HL-60 (cell line): Measurements from ENCODE around the gene SLC7A7.

Experiments
- DNase-seq, 2 experiments: peaks; one replicate each; pipeline ENCODE4 v3.0.0-alpha.2; 2010 to 2020; ENCODE audit warnings: low read depth in 1 of 2, low spot score in 1 of 2
- H3K27ac ChIP-seq: fragments of 250-450 bp; sonication (Bioruptor Pico); replicated peaks from 2 replicates; pipeline ENCODE4 v1.5.1; 2020; ENCODE audit warnings: mild to moderate bottlenecking, moderate library complexity
- H3K27me3 ChIP-seq: fragments of 250-450 bp; sonication (Bioruptor Pico); 2 replicates; pipeline ENCODE4 v1.5.1; 2021; ENCODE audit warnings: mild to moderate bottlenecking, moderate library complexity; ENCODE audit not compliant: insufficient read depth, poor library complexity, severe bottlenecking
- H3K4me3 ChIP-seq: replicated peaks from 2 replicates; pipeline ENCODE4 v1.5.1; 2011; ENCODE audit warnings: mild to moderate bottlenecking, control low read depth, low read length; ENCODE audit not compliant: insufficient read depth
- CTCF ChIP-seq: IDR thresholded peaks from one replicate; pipeline ENCODE4 v1.5.1; 2011; ENCODE audit warnings: low read length, control low read depth, inconsistent platforms; ENCODE audit not compliant: insufficient read depth
- GABPA ChIP-seq: IDR thresholded peaks from 2 replicates; pipeline ENCODE4 v1.6.1; 2012; ENCODE audit warnings: low read depth
- POLR2AphosphoS5 ChIP-seq: IDR thresholded peaks from 2 replicates; pipeline ENCODE4 v1.6.1; 2012; ENCODE audit warnings: low read depth
- REST ChIP-seq: IDR thresholded peaks from 2 replicates; pipeline ENCODE4 v1.6.1; 2012; ENCODE audit warnings: low read depth; ENCODE audit not compliant: insufficient replicate concordance
- SPI1 ChIP-seq: IDR thresholded peaks from 2 replicates; pipeline ENCODE4 v1.6.1; 2012; ENCODE audit warnings: low read depth, mild to moderate bottlenecking, borderline replicate concordance

Gene SLC7A7

GRCh38 chr14:22845821-22846625 is 30.8 kb upstream of the SLC7A7 start:
- no peak for TF ChIP-seq GABPA
- TF ChIP-seq REST = no peak
- TF ChIP-seq SPI1 = no peak
- TF ChIP-seq POLR2AphosphoS5 = no peak
- TF ChIP-seq CTCF = no peak

GRCh38 chr14:22845103-22845394 is 29.8 kb upstream of the SLC7A7 start:
- Histone ChIP-seq H3K27ac (no peak overlapping the region), H3K4me3 (no peak overlapping the region), H3K27me3 (no peaks in the 10 kb centered on the region)
- no peak for DNase-seq
- TF ChIP-seq CTCF (no peak), GABPA (no peak), POLR2AphosphoS5 (no peak), REST (no peak), SPI1 (no peak)

More at GRCh38 chr14:22845821-22846625, 30.8 kb upstream of the SLC7A7 start:
- DNase-seq = no peak
- Histone ChIP-seq H3K4me3 (no peak overlapping the region), H3K27ac (no peak overlapping the region), H3K27me3 (no peaks in the 10 kb centered on the region)

- H3K4me3 ChIP-seq = no peak overlapping the region
- no peaks in the 10 kb centered on the region for H3K27me3 ChIP-seq
- TF ChIP-seq POLR2AphosphoS5 (no peak), CTCF (no peak), GABPA (no peak), REST (no peak), SPI1 (no peak)
- no peak overlapping the region for H3K27ac ChIP-seq
- DNase-seq = no peak
These were observed 29.2 kb upstream of the SLC7A7 start for GRCh38 chr14:22844221-22845102.
